ENCODE data around the gene RIPOR2.

RIPOR2 gene

GRCh38 chr6:24876499-24877465 is 59.0 kb downstream of the RIPOR2 start:
- no peak for DNase-seq (ENCODE audit: low spot score)

GRCh38 chr6:24875534-24875901 is 60.2 kb downstream of the RIPOR2 start:
- no peak for DNase-seq (ENCODE audit: low spot score)

- DNase-seq (ENCODE audit: low spot score) = no peak
Measured at GRCh38 chr6:24874776-24875533, 60.8 kb downstream of the RIPOR2 start.

- no peak for DNase-seq (ENCODE audit: low spot score)
Measured at GRCh38 chr6:24874128-24874527, 61.6 kb downstream of the RIPOR2 start.

- DNase-seq (ENCODE audit: low spot score) = no peak
Measured at GRCh38 chr6:24872779-24873178, 63.0 kb downstream of the RIPOR2 start.

GRCh38 chr6:24868765-24869164 is 67.0 kb downstream of the RIPOR2 start:
- DNase-seq (ENCODE audit: low spot score) = no peak

GRCh38 chr6:24867104-24867703 is 68.6 kb downstream of the RIPOR2 start:
- DNase-seq (ENCODE audit: low spot score) = no peak

GRCh38 chr6:24865161-24865560 is 70.6 kb downstream of the RIPOR2 start:
- no peak for DNase-seq (ENCODE audit: low spot score)

- DNase-seq (ENCODE audit: low spot score) = no peak
Measured at GRCh38 chr6:24864343-24864742, 71.4 kb downstream of the RIPOR2 start.

GRCh38 chr6:24861934-24862333 is 73.8 kb downstream of the RIPOR2 start:
- no peak for DNase-seq (ENCODE audit: low spot score)

GRCh38 chr6:24859608-24860200 is 76.1 kb downstream of the RIPOR2 start:
- no peak for DNase-seq (ENCODE audit: low spot score)

- no peak for DNase-seq (ENCODE audit: low spot score)
Measured at GRCh38 chr6:24859132-24859531, 76.6 kb downstream of the RIPOR2 start.

GRCh38 chr6:24858177-24858653 is 77.5 kb downstream of the RIPOR2 start:
- DNase-seq (ENCODE audit: low spot score) = no peak

- DNase-seq (ENCODE audit: low spot score) = no peak
Measured at GRCh38 chr6:24856901-24857670, 78.7 kb downstream of the RIPOR2 start.

GRCh38 chr6:24856246-24856599 is 79.5 kb downstream of the RIPOR2 start:
- no peak for DNase-seq (ENCODE audit: low spot score)

GRCh38 chr6:24855395-24856245 is 80.1 kb downstream of the RIPOR2 start:
- peak; percentile 86 for DNase-seq (ENCODE audit: low spot score)

- DNase-seq (ENCODE audit: low spot score) = no peak
Measured at GRCh38 chr6:24854077-24854666, 81.6 kb downstream of the RIPOR2 start.

GRCh38 chr6:24851086-24851485 is 84.7 kb downstream of the RIPOR2 start:
- no peak for DNase-seq (ENCODE audit: low spot score)

GRCh38 chr6:24849713-24850112 is 86.0 kb downstream of the RIPOR2 start:
- DNase-seq (ENCODE audit: low spot score) = no peak

- DNase-seq (ENCODE audit: low spot score) = peak; percentile 85
Measured at GRCh38 chr6:24848461-24848860, 87.3 kb downstream of the RIPOR2 start.

All from Ammon's horn (tissue), 1 donor.